GM12878 (cell line): ENCODE data around the gene RASAL1. TPM values are rescaled to one million over a fixed set of nuclear protein-coding genes. Genes with fewer than 3 reads are reported as not detected.

Source experiments
- ATAC-seq: fragments of 200-7000 bp; cut with Tn5 transposase; 3 replicates; pipeline ENCODE4 v1.9.1; 2020; ENCODE audit warnings: mild to moderate bottlenecking, moderate library complexity
- BruUV-seq: library from RNA; stranded (reverse); fragments of 400-500 nt; replicated peaks from 2 replicates; lab custom pipeline; 2021; lab: Mats Ljungman, UMichigan
- CTCF ChIA-PET: fragments of 300-600 bp; sonication (Branson Sonifier 250); formaldehyde crosslinking; extraction: SDS; loops from one replicate; lab custom pipeline; 2021; ENCODE audit warnings: inconsistent platforms; lab: Yijun Ruan, JAX
- POLR2A ChIA-PET: fragments of 350-600 bp; formaldehyde crosslinking; extraction: SDS; loops from one replicate; lab custom pipeline; 2021; ENCODE audit warnings: inconsistent platforms; lab: Charles Lee
- RAD21 ChIA-PET: fragments of 300-600 bp; sonication (Branson Sonifier 250); formaldehyde crosslinking; loops from one replicate; lab custom pipeline; 2023; ENCODE audit warnings: antibody characterized with exemption; ENCODE audit not compliant: unreplicated experiment; lab: Charles Lee
- SMC1A ChIA-PET: fragments of 300-600 bp; sonication (Branson Sonifier 250); formaldehyde crosslinking; loops from one replicate; lab custom pipeline; 2023; ENCODE audit not compliant: unreplicated experiment, uncharacterized antibody; lab: Charles Lee
- DNase-seq: peaks from one replicate; pipeline ENCODE4 v3.0.0-alpha.2; 2011; ENCODE audit warnings: low read depth, low spot score
- FAIRE-seq: peaks from 3 replicates; lab custom pipeline; 2011; peaks lifted over from hg19 to GRCh38; lab: Jason Lieb, UNC
- H2AFZ ChIP-seq: 2 replicates; pipeline ENCODE4 v1.6.0; 2011; ENCODE audit warnings: low read depth, low read length, control low read depth; ENCODE audit not compliant: control insufficient read depth
- H3K27ac ChIP-seq: 2 replicates; pipeline ENCODE4 v1.5.1; 2011; ENCODE audit warnings: control low read depth; ENCODE audit not compliant: control insufficient read depth, insufficient read depth
- H3K27me3 ChIP-seq, 2 experiments: replicated peaks in 1 of 2; 2 replicates each; pipeline versions ENCODE4 v1.6.0 to v1.6.1; 2011; ENCODE audit warnings: low read length in 1 of 2; ENCODE audit not compliant: control insufficient read depth in 2 of 2, insufficient read depth in 2 of 2
- H3K36me3 ChIP-seq, 2 experiments: 2 replicates each; pipeline ENCODE4 v1.5.1; 2011; ENCODE audit warnings: low read length in 1 of 2; ENCODE audit not compliant: control insufficient read depth in 2 of 2, insufficient read depth in 2 of 2
- H3K4me1 ChIP-seq: 2 replicates; pipeline ENCODE4 v1.6.1; 2011; ENCODE audit warnings: mild to moderate bottlenecking, low read length, moderate library complexity, mixed read lengths; ENCODE audit not compliant: control insufficient read depth, insufficient read depth
- H3K4me2 ChIP-seq: 2 replicates; pipeline ENCODE4 v1.6.0; 2011; ENCODE audit warnings: control low read depth; ENCODE audit not compliant: control insufficient read depth, insufficient read depth
- H3K4me3 ChIP-seq: fragments of 200-600 bp; sonication (generic); 2 replicates; pipeline ENCODE4 v1.5.1; 2016
- H3K79me2 ChIP-seq: 2 replicates; pipeline ENCODE4 v1.6.0; 2011; ENCODE audit warnings: low read length; ENCODE audit not compliant: control insufficient read depth, insufficient read depth
- H3K9ac ChIP-seq: 2 replicates; pipeline ENCODE4 v1.8.0; 2011; ENCODE audit warnings: low read length, control low read depth, mixed read lengths; ENCODE audit not compliant: control insufficient read depth, insufficient read depth
- H3K9me3 ChIP-seq: replicated peaks from 3 replicates; pipeline ENCODE4 v1.5.1; 2011; ENCODE audit warnings: mild to moderate bottlenecking, low read length; ENCODE audit not compliant: control insufficient read depth, insufficient read depth
- H4K20me1 ChIP-seq: 2 replicates; pipeline ENCODE4 v1.6.0; 2011; ENCODE audit not compliant: control insufficient read depth, insufficient read depth
- ATF7 ChIP-seq: fragments of 450-650 bp; IDR thresholded peaks from 2 replicates; pipeline ENCODE4 v1.6.1; 2016; ENCODE audit warnings: low read depth, mild to moderate bottlenecking
- BCL11A ChIP-seq: IDR thresholded peaks from 2 replicates; pipeline ENCODE4 v1.6.1; 2011; ENCODE audit warnings: low read depth, low read length
- BMI1 ChIP-seq: fragments of 450-650 bp; IDR thresholded peaks from 2 replicates; pipeline ENCODE4 v1.6.1; 2016; ENCODE audit warnings: mild to moderate bottlenecking, moderate library complexity, borderline replicate concordance
- CHD1 ChIP-seq: IDR thresholded peaks from 2 replicates; pipeline ENCODE4 v1.6.1; 2012; ENCODE audit warnings: low read depth, low read length, improper control_type of control experiment
- IKZF2 ChIP-seq, 2 experiments: fragments of 450-650 bp; IDR thresholded peaks; 2 replicates each; pipeline ENCODE4 v1.6.1; 2017; ENCODE audit warnings: mild to moderate bottlenecking in 2 of 2, moderate library complexity in 2 of 2
- KDM1A ChIP-seq: fragments of 200-600 bp; sonication (generic); IDR thresholded peaks from 2 replicates; pipeline ENCODE4 v1.6.1; 2016; ENCODE audit warnings: borderline replicate concordance
- MEF2A ChIP-seq: IDR thresholded peaks from 2 replicates; pipeline ENCODE4 v1.6.1; 2011; ENCODE audit warnings: low read depth, mild to moderate bottlenecking, low read length, moderate library complexity; ENCODE audit not compliant: insufficient read depth
- MYC ChIP-seq: IDR thresholded peaks from 2 replicates; pipeline ENCODE4 v1.6.1; 2011; ENCODE audit warnings: mild to moderate bottlenecking, low read length, moderate library complexity, inconsistent platforms; ENCODE audit not compliant: insufficient read depth, insufficient replicate concordance, insufficient read length, severe bottlenecking
- NR2F1 ChIP-seq: fragments of 450-650 bp; conservative IDR thresholded peaks from 2 replicates; pipeline ENCODE4 v1.6.1; 2017; ENCODE audit warnings: mild to moderate bottlenecking
- RUNX3 ChIP-seq: IDR thresholded peaks from 2 replicates; pipeline ENCODE4 v1.6.1; 2012; ENCODE audit warnings: low read length, inconsistent platforms
- WGBS: methylation state at CpG from one replicate; pipeline ENCODE4 v1.1.6; 2016; ENCODE audit warnings: low lambda C conversion rate; ENCODE audit not compliant: insufficient replicate concordance, insufficient coverage; ENCODE audit errors: missing lambda C conversion rate; 5-methylcytosine and 5-hydroxymethylcytosine counted together
- in situ Hi-C: fragments of 300-500 bp; cut with MboI; formaldehyde crosslinking; loops from 9 replicates; pipeline ENCODE4 v1.14.3; 2018; ENCODE audit warnings: mixed read lengths
- intact Hi-C: fragments of 100-400 bp; cut with micrococcal nuclease; formaldehyde crosslinking; loops from one replicate; pipeline ENCODE4 v1.14.2; 2022; ENCODE audit not compliant: unreplicated experiment
- polyA plus RNA-seq, 11 experiments: library from polyadenylated mRNA; depleted of rRNA in 4 of 11; unstranded in 6 of 11; stranded (reverse) in 5 of 11; fragments of >200 nt; fragmentation: Nextera tagmentation in 4 of 11; fragmentation: Illumina TruSeq in 1 of 11; extraction: Ambion mirVana in 4 of 11; extraction: Trizol in 1 of 11; gene quantifications; 1 replicate in 1 of 11; 2 replicates in 10 of 11; pipeline versions ENCODE4 v1.2.1 to v1.2.3, GENCODE V29; 2011 to 2016; ENCODE audit warnings: inconsistent platforms in 2 of 11, missing spikeins in 2 of 11, low read depth in 1 of 11
- total RNA-seq, 4 experiments: library from RNA; depleted of rRNA in 3 of 4; stranded (reverse); fragments of >200 nt in 3 of 4; fragmentation: Illumina TruSeq in 1 of 4; extraction: Trizol in 1 of 4; gene quantifications; 2 replicates each; pipeline versions ENCODE4 v1.2.1 to v1.2.3, GENCODE V29; 2013 to 2021
- TF ChIP-seq, protein P1 (sequence below): IDR thresholded peaks from 2 replicates; pipeline ENCODE4 v1.6.1; 2012; ENCODE audit warnings: low read depth, low read length, improper control_type of control experiment
- TF ChIP-seq, protein P2 (sequence below): fragments of 450-650 bp; IDR thresholded peaks from 2 replicates; pipeline ENCODE4 v1.6.1; 2017; ENCODE audit warnings: low read depth, mild to moderate bottlenecking, moderate library complexity
- TF ChIP-seq, protein P3 (sequence below): fragments of 450-650 bp; IDR thresholded peaks from 2 replicates; pipeline ENCODE4 v1.6.1; 2017; ENCODE audit warnings: mild to moderate bottlenecking, moderate library complexity

RASAL1 gene
- total and polyA plus RNA-seq, 10 of the 15 experiments (the other 5 are each of a cell fraction or from before 2014, with no cell fraction given), result 0.12 to 1.0 (median 0.52) TPM; not detected in 6

GRCh38 chr12:113050795-113051194 lies 84.8 kb downstream of the RASAL1 start:
- H4K20me1 ChIP-seq, result no peaks in the 10 kb centered on the region; the same call in 1 of the 2 replicates
- in situ Hi-C loops (no loop called here), intact Hi-C loops (loop anchor here (1.0 kb wide), 1 partner anchor 25 kb away; no protein-coding TSS in a partner anchor)
- RAD21 ChIA-PET, result interaction anchor here (0.6 to 5.2 kb wide), 9 partner anchors 10 to 123 kb away, joined by 3 to 50 read pairs (median 6); no protein-coding TSS in a partner anchor
- BruUV-seq, result no TSS peak
- FAIRE-seq (no peak), DNase-seq (no peak), ATAC-seq (peak; percentile 38)
- H3K4me1 ChIP-seq, result peaks cover 35% of the 10 kb centered on the region
- H3K27me3 ChIP-seq, result peaks cover 0 to under 1% of the 10 kb centered on the region in 2 experiments; a peak in 2 of 4 replicates
- no peak overlapping the region for H3K4me3 ChIP-seq
- no peaks in the 10 kb centered on the region for H3K36me3 ChIP-seq
- POLR2A ChIA-PET, result interaction anchor here (1.6 kb wide), 1 partner anchor 17 kb away, joined by 5 read pairs; no protein-coding TSS in a partner anchor
- CTCF ChIA-PET, result interaction anchor here (0.6 to 5.2 kb wide), 20 partner anchors 11 to 147 kb away, joined by 3 to 121 read pairs (median 6); no protein-coding TSS in a partner anchor
- no peak overlapping the region for H3K27ac ChIP-seq
- H3K4me2 ChIP-seq, result no peak overlapping the region
- no peaks in the 10 kb centered on the region for H3K79me2 ChIP-seq
- H2AFZ ChIP-seq, result no peak overlapping the region
- no peak overlapping the region for H3K9ac ChIP-seq
- no peak for TF ChIP-seq CHD1
- TF ChIP-seq, protein P1, sequence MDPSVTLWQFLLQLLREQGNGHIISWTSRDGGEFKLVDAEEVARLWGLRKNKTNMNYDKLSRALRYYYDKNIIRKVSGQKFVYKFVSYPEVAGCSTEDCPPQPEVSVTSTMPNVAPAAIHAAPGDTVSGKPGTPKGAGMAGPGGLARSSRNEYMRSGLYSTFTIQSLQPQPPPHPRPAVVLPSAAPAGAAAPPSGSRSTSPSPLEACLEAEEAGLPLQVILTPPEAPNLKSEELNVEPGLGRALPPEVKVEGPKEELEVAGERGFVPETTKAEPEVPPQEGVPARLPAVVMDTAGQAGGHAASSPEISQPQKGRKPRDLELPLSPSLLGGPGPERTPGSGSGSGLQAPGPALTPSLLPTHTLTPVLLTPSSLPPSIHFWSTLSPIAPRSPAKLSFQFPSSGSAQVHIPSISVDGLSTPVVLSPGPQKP, result no peak
- TF ChIP-seq KDM1A, result no peak
- TF ChIP-seq, protein P2, sequence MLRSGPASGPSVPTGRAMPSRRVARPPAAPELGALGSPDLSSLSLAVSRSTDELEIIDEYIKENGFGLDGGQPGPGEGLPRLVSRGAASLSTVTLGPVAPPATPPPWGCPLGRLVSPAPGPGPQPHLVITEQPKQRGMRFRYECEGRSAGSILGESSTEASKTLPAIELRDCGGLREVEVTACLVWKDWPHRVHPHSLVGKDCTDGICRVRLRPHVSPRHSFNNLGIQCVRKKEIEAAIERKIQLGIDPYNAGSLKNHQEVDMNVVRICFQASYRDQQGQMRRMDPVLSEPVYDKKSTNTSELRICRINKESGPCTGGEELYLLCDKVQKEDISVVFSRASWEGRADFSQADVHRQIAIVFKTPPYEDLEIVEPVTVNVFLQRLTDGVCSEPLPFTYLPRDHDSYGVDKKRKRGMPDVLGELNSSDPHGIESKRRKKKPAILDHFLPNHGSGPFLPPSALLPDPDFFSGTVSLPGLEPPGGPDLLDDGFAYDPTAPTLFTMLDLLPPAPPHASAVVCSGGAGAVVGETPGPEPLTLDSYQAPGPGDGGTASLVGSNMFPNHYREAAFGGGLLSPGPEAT, result no peak
- no peak for TF ChIP-seq IKZF2 (IDR thresholded peaks at IDR 0.05)
- TF ChIP-seq RUNX3, result peak; percentile 66; the same call in 1 of the 2 replicates
- TF ChIP-seq, protein P3, sequence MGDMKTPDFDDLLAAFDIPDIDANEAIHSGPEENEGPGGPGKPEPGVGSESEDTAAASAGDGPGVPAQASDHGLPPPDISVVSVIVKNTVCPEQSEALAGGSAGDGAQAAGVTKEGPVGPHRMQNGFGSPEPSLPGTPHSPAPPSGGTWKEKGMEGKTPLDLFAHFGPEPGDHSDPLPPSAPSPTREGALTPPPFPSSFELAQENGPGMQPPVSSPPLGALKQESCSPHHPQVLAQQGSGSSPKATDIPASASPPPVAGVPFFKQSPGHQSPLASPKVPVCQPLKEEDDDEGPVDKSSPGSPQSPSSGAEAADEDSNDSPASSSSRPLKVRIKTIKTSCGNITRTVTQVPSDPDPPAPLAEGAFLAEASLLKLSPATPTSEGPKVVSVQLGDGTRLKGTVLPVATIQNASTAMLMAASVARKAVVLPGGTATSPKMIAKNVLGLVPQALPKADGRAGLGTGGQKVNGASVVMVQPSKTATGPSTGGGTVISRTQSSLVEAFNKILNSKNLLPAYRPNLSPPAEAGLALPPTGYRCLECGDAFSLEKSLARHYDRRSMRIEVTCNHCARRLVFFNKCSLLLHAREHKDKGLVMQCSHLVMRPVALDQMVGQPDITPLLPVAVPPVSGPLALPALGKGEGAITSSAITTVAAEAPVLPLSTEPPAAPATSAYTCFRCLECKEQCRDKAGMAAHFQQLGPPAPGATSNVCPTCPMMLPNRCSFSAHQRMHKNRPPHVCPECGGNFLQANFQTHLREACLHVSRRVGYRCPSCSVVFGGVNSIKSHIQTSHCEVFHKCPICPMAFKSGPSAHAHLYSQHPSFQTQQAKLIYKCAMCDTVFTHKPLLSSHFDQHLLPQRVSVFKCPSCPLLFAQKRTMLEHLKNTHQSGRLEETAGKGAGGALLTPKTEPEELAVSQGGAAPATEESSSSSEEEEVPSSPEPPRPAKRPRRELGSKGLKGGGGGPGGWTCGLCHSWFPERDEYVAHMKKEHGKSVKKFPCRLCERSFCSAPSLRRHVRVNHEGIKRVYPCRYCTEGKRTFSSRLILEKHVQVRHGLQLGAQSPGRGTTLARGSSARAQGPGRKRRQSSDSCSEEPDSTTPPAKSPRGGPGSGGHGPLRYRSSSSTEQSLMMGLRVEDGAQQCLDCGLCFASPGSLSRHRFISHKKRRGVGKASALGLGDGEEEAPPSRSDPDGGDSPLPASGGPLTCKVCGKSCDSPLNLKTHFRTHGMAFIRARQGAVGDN, result no peak
- TF ChIP-seq MEF2A, result 0 out of 2 replicates have a peak, but pooled peaks have one; percentile 17
- TF ChIP-seq BMI1, result no peak
- TF ChIP-seq NR2F1, result no peak
- TF ChIP-seq BCL11A, result no peak
- TF ChIP-seq MYC, result no peak
- TF ChIP-seq ATF7, result no peak
- H3K9me3 ChIP-seq, result no peaks in the 10 kb centered on the region
- SMC1A ChIA-PET, result interaction anchor here (1.0 to 17.0 kb wide), 10 partner anchors 9 to 150 kb away, joined by 3 to 416 read pairs (median 10); no protein-coding TSS in a partner anchor
- 3% methylated on average over 7 of the region's 7 CpGs for WGBS
